Endothelial cell of umbilical vein (primary cell): ENCODE results near the gene RPS6KA1. TPM values are rescaled to one million over a fixed set of nuclear protein-coding genes. Genes with fewer than 3 reads are reported as not detected.

ENCODE experiments used
- BruUV-seq: library from RNA; stranded (reverse); fragments of 400-500 nt; replicated peaks from 2 replicates; lab custom pipeline; 2021; lab: Mats Ljungman, UMichigan
- CTCF ChIA-PET: fragments of 300-600, 350-600 bp; sonication (Branson Sonifier 250); formaldehyde crosslinking; loops from one replicate; lab custom pipeline; 2021; ENCODE audit warnings: antibody characterized with exemption, inconsistent platforms; lab: Charles Lee
- POLR2A ChIA-PET: fragments of 300-600, 350-600 bp; sonication (Branson Sonifier 250); formaldehyde crosslinking; loops from one replicate; lab custom pipeline; 2021; ENCODE audit warnings: antibody characterized with exemption, inconsistent platforms; lab: Charles Lee
- DNase-seq: peaks from one replicate; pipeline ENCODE4 v3.0.0-alpha.2; 2011; ENCODE audit warnings: low read depth, low spot score
- FAIRE-seq: peaks from 2 replicates; lab custom pipeline; 2011; peaks lifted over from hg19 to GRCh38; lab: Jason Lieb, UNC
- H2AFZ ChIP-seq: 2 replicates; pipeline ENCODE4 v1.6.0; 2012; ENCODE audit warnings: low read depth, low read length, control low read depth, inconsistent platforms
- H3K27ac ChIP-seq: 2 replicates; pipeline ENCODE4 v1.5.1; 2011; ENCODE audit warnings: low read depth, mild to moderate bottlenecking, control low read depth, low read length, moderate library complexity; ENCODE audit not compliant: insufficient read depth
- H3K27me3 ChIP-seq, 2 experiments: 2 replicates each; pipeline versions ENCODE4 v1.6.0 to v1.6.1; 2011; ENCODE audit warnings: low read length in 2 of 2, mixed read lengths in 1 of 2; ENCODE audit not compliant: control insufficient read depth in 2 of 2, insufficient read depth in 2 of 2
- H3K36me3 ChIP-seq, 2 experiments: 2 replicates in 1 of 2; 3 replicates in 1 of 2; pipeline ENCODE4 v1.5.1; 2011; ENCODE audit warnings: low read length in 2 of 2, mild to moderate bottlenecking in 1 of 2, moderate library complexity in 1 of 2; ENCODE audit not compliant: control insufficient read depth in 2 of 2, insufficient read depth in 2 of 2; ENCODE audit errors: extremely low read depth in 1 of 2
- H3K4me1 ChIP-seq: 3 replicates; pipeline ENCODE4 v1.5.1; 2011; ENCODE audit warnings: mild to moderate bottlenecking, low read length; ENCODE audit not compliant: control insufficient read depth, insufficient read depth; ENCODE audit errors: extremely low read depth
- H3K4me2 ChIP-seq: 2 replicates; pipeline ENCODE4 v1.6.1; 2011; ENCODE audit warnings: low read length, control low read depth, mixed read lengths; ENCODE audit not compliant: insufficient read depth
- H3K4me3 ChIP-seq, 3 experiments: fragments of 200-600 bp in 1 of 3; sonication (generic), shearing (Covaris generic) in 1 of 3; replicated peaks in 1 of 3; 2 replicates each; pipeline ENCODE4 v1.5.1; 2011 to 2016; ENCODE audit warnings: control low read depth in 3 of 3, low read length in 3 of 3, mild to moderate bottlenecking in 2 of 3, inconsistent platforms in 1 of 3, low read depth in 1 of 3, moderate library complexity in 1 of 3; ENCODE audit not compliant: insufficient read depth in 1 of 3
- H3K79me2 ChIP-seq: 2 replicates; pipeline ENCODE4 v1.6.0; 2012; ENCODE audit warnings: low read length, inconsistent platforms; ENCODE audit not compliant: control insufficient read depth, insufficient read depth
- H3K9ac ChIP-seq: replicated peaks from 2 replicates; pipeline ENCODE3; 2011; ENCODE audit warnings: low read length, control low read depth; ENCODE audit not compliant: insufficient read depth; ENCODE audit errors: extremely low read depth
- H3K9me1 ChIP-seq: replicated peaks from 3 replicates; pipeline ENCODE4 v1.6.0; 2011; ENCODE audit warnings: mild to moderate bottlenecking, low read length; ENCODE audit not compliant: control insufficient read depth, insufficient read depth; ENCODE audit errors: extremely low read depth
- H3K9me3 ChIP-seq: replicated peaks from 2 replicates; pipeline ENCODE4 v1.5.1; 2012; ENCODE audit warnings: low read length, inconsistent platforms; ENCODE audit not compliant: control insufficient read depth, insufficient read depth
- H4K20me1 ChIP-seq: replicated peaks from 2 replicates; pipeline ENCODE3; 2011; ENCODE audit warnings: mild to moderate bottlenecking, low read length; ENCODE audit not compliant: control insufficient read depth, insufficient read depth; ENCODE audit errors: extremely low read depth
- EZH2 ChIP-seq: IDR thresholded peaks from 2 replicates; pipeline ENCODE4 v1.6.1; 2012; ENCODE audit warnings: borderline replicate concordance, low read depth, mild to moderate bottlenecking, moderate library complexity, low read length, inconsistent platforms; ENCODE audit not compliant: severe bottlenecking
- FOS ChIP-seq: IDR thresholded peaks from 2 replicates; pipeline ENCODE4 v1.6.1; 2011; ENCODE audit warnings: mild to moderate bottlenecking, low read length, moderate library complexity, borderline replicate concordance; ENCODE audit not compliant: insufficient read depth
- GATA2 ChIP-seq: IDR thresholded peaks from 2 replicates; pipeline ENCODE4 v1.7.0; 2011; ENCODE audit warnings: low read depth, mild to moderate bottlenecking, moderate library complexity, mixed read lengths, low read length; ENCODE audit not compliant: insufficient read length, insufficient read depth
- JUN ChIP-seq: IDR thresholded peaks from 2 replicates; pipeline ENCODE4 v1.6.1; 2011; ENCODE audit warnings: borderline replicate concordance, low read depth; ENCODE audit not compliant: insufficient read length, insufficient read depth
- MYC ChIP-seq: IDR thresholded peaks from one replicate; pipeline ENCODE4 v1.6.1; 2011; ENCODE audit warnings: mild to moderate bottlenecking, low read depth, low read length
- POLR2A ChIP-seq: IDR thresholded peaks from 2 replicates; pipeline ENCODE4 v1.6.1; 2012; ENCODE audit warnings: low read depth, mild to moderate bottlenecking, control low read depth, low read length
- POLR2AphosphoS5 ChIP-seq: IDR thresholded peaks from 2 replicates; pipeline ENCODE4 v1.6.1; 2012; ENCODE audit warnings: low read depth, mild to moderate bottlenecking, control low read depth, low read length, moderate library complexity; ENCODE audit not compliant: insufficient read depth
- dilution Hi-C: fragments of 300-500 bp; cut with MboI; formaldehyde crosslinking; loops from one replicate; pipeline ENCODE4 v1.15.0; 2019; ENCODE audit warnings: low sequenced_read_pairs; ENCODE audit not compliant: extremely low pct_ligation_motif_present
- intact Hi-C: fragments of 100-400 bp; cut with micrococcal nuclease; formaldehyde crosslinking; loops from one replicate; pipeline ENCODE4 v1.10.0; 2022
- polyA plus RNA-seq, 4 experiments: library from polyadenylated mRNA; depleted of rRNA in 3 of 4; stranded (reverse) in 3 of 4; unstranded in 1 of 4; fragments of >200 nt; gene quantifications; 2 replicates each; pipeline versions ENCODE4 v1.2.1 to v1.2.3, GENCODE V29; 2011 to 2012; ENCODE audit warnings: missing spikeins in 1 of 4
- total RNA-seq: library from RNA; stranded (reverse); gene quantifications from 2 replicates; pipeline ENCODE4 v1.2.3, GENCODE V29; 2021
- TF ChIP-seq, protein P1 (sequence below): IDR thresholded peaks from 2 replicates; pipeline ENCODE4 v1.6.1; 2011; ENCODE audit not compliant: insufficient read depth, insufficient read length
- TF ChIP-seq, protein P2 (sequence below), 2 donors: IDR thresholded peaks; 1 replicate in 1 of 2; 2 replicates in 1 of 2; pipeline ENCODE4 v1.5.1; 2011; ENCODE audit warnings: low read length in 2 of 2, mild to moderate bottlenecking in 2 of 2, moderate library complexity in 2 of 2, control low read depth in 1 of 2, inconsistent platforms in 1 of 2, low read depth in 1 of 2; ENCODE audit not compliant: insufficient read depth in 1 of 2; ENCODE audit errors: extremely low read depth in 1 of 2

The RPS6KA1 gene
- total and polyA plus RNA-seq, 2 donors (not counting 3 experiments of a cell fraction or from before 2014, with no cell fraction given), result 6.7 to 15.5 TPM

GRCh38 chr1:26543462-26543861 is 13.9 kb downstream of the RPS6KA1 start:
- peaks cover 2% of the 10 kb centered on the region for H3K4me1 ChIP-seq
- TF ChIP-seq POLR2A (no peak), JUN (no peak), MYC (no peak), EZH2 (no peak), POLR2AphosphoS5 (no peak), GATA2 (no peak), FOS (no peak)
- TF ChIP-seq, protein P1, sequence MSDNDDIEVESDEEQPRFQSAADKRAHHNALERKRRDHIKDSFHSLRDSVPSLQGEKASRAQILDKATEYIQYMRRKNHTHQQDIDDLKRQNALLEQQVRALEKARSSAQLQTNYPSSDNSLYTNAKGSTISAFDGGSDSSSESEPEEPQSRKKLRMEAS, result no peak
- TF ChIP-seq, protein P2, sequence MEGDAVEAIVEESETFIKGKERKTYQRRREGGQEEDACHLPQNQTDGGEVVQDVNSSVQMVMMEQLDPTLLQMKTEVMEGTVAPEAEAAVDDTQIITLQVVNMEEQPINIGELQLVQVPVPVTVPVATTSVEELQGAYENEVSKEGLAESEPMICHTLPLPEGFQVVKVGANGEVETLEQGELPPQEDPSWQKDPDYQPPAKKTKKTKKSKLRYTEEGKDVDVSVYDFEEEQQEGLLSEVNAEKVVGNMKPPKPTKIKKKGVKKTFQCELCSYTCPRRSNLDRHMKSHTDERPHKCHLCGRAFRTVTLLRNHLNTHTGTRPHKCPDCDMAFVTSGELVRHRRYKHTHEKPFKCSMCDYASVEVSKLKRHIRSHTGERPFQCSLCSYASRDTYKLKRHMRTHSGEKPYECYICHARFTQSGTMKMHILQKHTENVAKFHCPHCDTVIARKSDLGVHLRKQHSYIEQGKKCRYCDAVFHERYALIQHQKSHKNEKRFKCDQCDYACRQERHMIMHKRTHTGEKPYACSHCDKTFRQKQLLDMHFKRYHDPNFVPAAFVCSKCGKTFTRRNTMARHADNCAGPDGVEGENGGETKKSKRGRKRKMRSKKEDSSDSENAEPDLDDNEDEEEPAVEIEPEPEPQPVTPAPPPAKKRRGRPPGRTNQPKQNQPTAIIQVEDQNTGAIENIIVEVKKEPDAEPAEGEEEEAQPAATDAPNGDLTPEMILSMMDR (IDR thresholded peaks at IDR 0.05; ENCODE audit: extremely low read depth in 1 of 2, insufficient read depth in 1 of 2, low read depth in 1 of 2, low read length in 2 of 2), result no peak
- ChIA-PET CTCF (no interaction called here), POLR2A (no interaction called here)
- no peak overlapping the region for H3K27ac ChIP-seq
- H3K9me3 ChIP-seq, result no peaks in the 10 kb centered on the region
- BruUV-seq, result no TSS peak
- no peaks in the 10 kb centered on the region for H3K36me3 ChIP-seq
- H3K27me3 ChIP-seq, result no peaks in the 10 kb centered on the region
- intact Hi-C loops, result no loop called here
- no peaks in the 10 kb centered on the region for H4K20me1 ChIP-seq
- no peak for FAIRE-seq
- dilution Hi-C loops, result no loop called here
- no peak overlapping the region for H3K9ac ChIP-seq
- H3K79me2 ChIP-seq, result no peaks in the 10 kb centered on the region
- no peak for DNase-seq
- H2AFZ ChIP-seq, result no peak overlapping the region
- H3K9me1 ChIP-seq, result no peaks in the 10 kb centered on the region
- no peak overlapping the region for H3K4me3 ChIP-seq
- no peak overlapping the region for H3K4me2 ChIP-seq
